Measurements from ENCODE around the gene FHIT. TPM values are rescaled to one million over a fixed set of nuclear protein-coding genes. Genes with fewer than 3 reads are reported as not detected.

The FHIT gene
- total RNA-seq, 1 experiment from 2014 or later: 9.8 TPM

- no TSS peak for BruUV-seq (replicated peaks)
- no peaks in the 10 kb centered on the region for H3K4me1 ChIP-seq (replicated peaks; ENCODE audit: insufficient read depth)
- CTCF ChIA-PET: no interaction called here
- no peak overlapping the region for H3K27ac ChIP-seq
- H4K20me1 ChIP-seq (ENCODE audit: insufficient read depth): no peaks in the 10 kb centered on the region
- no peak overlapping the region for H3K4me3 ChIP-seq
- H3K4me2 ChIP-seq: no peak overlapping the region
- no peaks in the 10 kb centered on the region for H3K9me2 ChIP-seq (ENCODE audit: insufficient read depth)
- no peaks in the 10 kb centered on the region for H3K36me3 ChIP-seq (ENCODE audit: low read depth)
- H3F3A ChIP-seq (ENCODE audit: insufficient read depth, low read depth): no peaks in the 10 kb centered on the region
- TF ChIP-seq EZH2 (IDR thresholded peaks at IDR 0.05; ENCODE audit: low read depth) (no peak), CTCF (conservative IDR thresholded peaks at IDR 0.05) (no peak)
- intact Hi-C loops (cut with micrococcal nuclease; ENCODE audit: unreplicated experiment): no loop called here
- DNase-seq: no peak
- POLR2A ChIA-PET (ENCODE audit: unreplicated experiment): no interaction called here
- no peak overlapping the region for H2AFZ ChIP-seq
- H3K27me3 ChIP-seq (ENCODE audit: insufficient read depth, low read depth): no peaks in the 10 kb centered on the region
- no peaks in the 10 kb centered on the region for H3K9me3 ChIP-seq (ENCODE audit: insufficient read depth, low read depth)
- no peaks in the 10 kb centered on the region for H3K79me2 ChIP-seq (ENCODE audit: low read depth)
Measured at GRCh38 chr3:60047426-60048200, 1203.6 kb downstream of the FHIT start.

DNA sequence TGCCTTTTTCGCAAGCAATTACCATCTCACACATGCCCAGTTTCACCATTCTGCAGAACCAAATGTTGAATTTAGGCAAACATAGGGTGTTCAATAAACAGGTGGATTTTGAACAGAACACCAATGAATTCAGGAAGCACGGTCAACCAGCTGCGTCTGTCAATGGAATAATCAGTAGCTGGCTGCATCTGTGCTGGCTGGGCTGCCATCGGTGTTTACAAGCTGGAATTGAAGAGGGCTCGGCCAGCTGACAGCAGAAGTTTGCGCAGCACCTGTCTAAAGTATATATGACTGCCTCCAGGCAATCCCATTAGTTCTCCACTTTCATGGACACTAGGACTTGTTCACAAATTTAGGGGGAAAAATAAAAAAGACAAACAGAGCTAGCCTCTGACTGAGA, 1205.0 kb downstream of the FHIT start:
- BruUV-seq (replicated peaks): no TSS peak
- no peaks in the 10 kb centered on the region for H3K9me2 ChIP-seq (ENCODE audit: insufficient read depth)
- intact Hi-C loops (cut with micrococcal nuclease; ENCODE audit: unreplicated experiment): no loop called here
- no peak overlapping the region for H3K4me3 ChIP-seq
- H3K9me3 ChIP-seq (ENCODE audit: insufficient read depth, low read depth): no peaks in the 10 kb centered on the region
- no peak for DNase-seq
- no peak overlapping the region for H2AFZ ChIP-seq
- no peak for TF ChIP-seq EZH2 (IDR thresholded peaks at IDR 0.05; ENCODE audit: low read depth)
- H3K4me2 ChIP-seq: no peak overlapping the region
- no peaks in the 10 kb centered on the region for H3K27me3 ChIP-seq (ENCODE audit: insufficient read depth, low read depth)
- no peaks in the 10 kb centered on the region for H3K36me3 ChIP-seq (ENCODE audit: low read depth)
- no peaks in the 10 kb centered on the region for H3K79me2 ChIP-seq (ENCODE audit: low read depth)
- ChIA-PET CTCF (no interaction called here), POLR2A (ENCODE audit: unreplicated experiment) (no interaction called here)
- H3F3A ChIP-seq (ENCODE audit: insufficient read depth, low read depth): no peaks in the 10 kb centered on the region
- no peaks in the 10 kb centered on the region for H3K4me1 ChIP-seq (replicated peaks; ENCODE audit: insufficient read depth)
- no peaks in the 10 kb centered on the region for H4K20me1 ChIP-seq (ENCODE audit: insufficient read depth)
- no peak overlapping the region for H3K27ac ChIP-seq

GRCh38 chr3:60045686-60046085, 1205.6 kb downstream of the FHIT start:
- H3K4me2 ChIP-seq: no peak overlapping the region
- no peaks in the 10 kb centered on the region for H3K4me1 ChIP-seq (replicated peaks; ENCODE audit: insufficient read depth)
- no peak overlapping the region for H3K27ac ChIP-seq
- H3K9me3 ChIP-seq (ENCODE audit: insufficient read depth, low read depth): no peaks in the 10 kb centered on the region
- intact Hi-C loops (cut with micrococcal nuclease; ENCODE audit: unreplicated experiment): no loop called here
- no peak overlapping the region for H3K4me3 ChIP-seq
- H3K9me2 ChIP-seq (ENCODE audit: insufficient read depth): no peaks in the 10 kb centered on the region
- ChIA-PET POLR2A (ENCODE audit: unreplicated experiment) (no interaction called here), CTCF (no interaction called here)
- BruUV-seq (replicated peaks): no TSS peak
- no peaks in the 10 kb centered on the region for H3F3A ChIP-seq (ENCODE audit: insufficient read depth, low read depth)
- no peaks in the 10 kb centered on the region for H3K36me3 ChIP-seq (ENCODE audit: low read depth)
- H3K79me2 ChIP-seq (ENCODE audit: low read depth): no peaks in the 10 kb centered on the region
- no peak overlapping the region for H2AFZ ChIP-seq
- DNase-seq: no peak
- H3K27me3 ChIP-seq (ENCODE audit: insufficient read depth, low read depth): no peaks in the 10 kb centered on the region
- TF ChIP-seq EZH2 (IDR thresholded peaks at IDR 0.05; ENCODE audit: low read depth) (no peak), CTCF (conservative IDR thresholded peaks at IDR 0.05) (no peak)
- H4K20me1 ChIP-seq (ENCODE audit: insufficient read depth): no peaks in the 10 kb centered on the region

DNA sequence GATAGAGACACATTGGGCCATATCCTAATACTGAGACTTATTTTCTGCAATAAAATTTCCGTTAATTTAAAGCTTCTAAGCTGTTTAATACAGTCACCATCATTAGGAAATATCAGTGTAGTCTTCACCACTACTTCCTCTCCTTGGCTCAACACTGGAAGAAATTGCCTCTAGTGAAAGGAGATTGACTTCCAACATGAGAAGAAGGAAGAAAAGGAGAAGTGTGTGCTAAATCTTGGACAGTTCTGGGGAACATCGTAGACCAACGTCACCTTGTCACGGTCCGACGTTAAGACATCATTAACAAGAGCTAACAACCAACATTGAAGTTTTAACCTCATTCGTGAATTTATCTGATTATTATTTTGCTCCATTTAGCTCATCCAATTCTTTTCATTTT, 1214.4 kb downstream of the FHIT start:
- no peaks in the 10 kb centered on the region for H3K9me3 ChIP-seq (ENCODE audit: insufficient read depth, low read depth)
- intact Hi-C loops (cut with micrococcal nuclease; ENCODE audit: unreplicated experiment): no loop called here
- H2AFZ ChIP-seq: no peak overlapping the region
- no peaks in the 10 kb centered on the region for H3K36me3 ChIP-seq (ENCODE audit: low read depth)
- DNase-seq: no peak
- ChIA-PET POLR2A (ENCODE audit: unreplicated experiment) (no interaction called here), CTCF (no interaction called here)
- no peaks in the 10 kb centered on the region for H3K79me2 ChIP-seq (ENCODE audit: low read depth)
- no peaks in the 10 kb centered on the region for H3K4me1 ChIP-seq (replicated peaks; ENCODE audit: insufficient read depth)
- TF ChIP-seq CTCF (conservative IDR thresholded peaks at IDR 0.05): no peak
- no peak for TF ChIP-seq EZH2 (IDR thresholded peaks at IDR 0.05; ENCODE audit: low read depth)
- no peaks in the 10 kb centered on the region for H3K9me2 ChIP-seq (ENCODE audit: insufficient read depth)
- no peak overlapping the region for H3K4me2 ChIP-seq
- no peaks in the 10 kb centered on the region for H3F3A ChIP-seq (ENCODE audit: insufficient read depth, low read depth)
- no peaks in the 10 kb centered on the region for H3K27me3 ChIP-seq (ENCODE audit: insufficient read depth, low read depth)
- no TSS peak for BruUV-seq (replicated peaks)
- no peak overlapping the region for H3K4me3 ChIP-seq
- no peaks in the 10 kb centered on the region for H4K20me1 ChIP-seq (ENCODE audit: insufficient read depth)
- H3K27ac ChIP-seq: no peak overlapping the region

All from PC-9 (cell line).